GM18861 (cell line): Measurements from ENCODE around the gene UBAP1.
A peak's percentile ranks its signal among the peaks of the same experiment; 100 is the strongest.
"Not testable (repeated sequence)": the region's sequence is repeated elsewhere in the genome, so short reads cannot be mapped to it uniquely, and the experiment has no call there.

Experiments used
- ATAC-seq: cut with Tn5 transposase; IDR thresholded peaks from one replicate; pipeline ENCODE4 v1.9.1; 2021; ENCODE audit not compliant: unreplicated experiment

UBAP1 gene

DNA sequence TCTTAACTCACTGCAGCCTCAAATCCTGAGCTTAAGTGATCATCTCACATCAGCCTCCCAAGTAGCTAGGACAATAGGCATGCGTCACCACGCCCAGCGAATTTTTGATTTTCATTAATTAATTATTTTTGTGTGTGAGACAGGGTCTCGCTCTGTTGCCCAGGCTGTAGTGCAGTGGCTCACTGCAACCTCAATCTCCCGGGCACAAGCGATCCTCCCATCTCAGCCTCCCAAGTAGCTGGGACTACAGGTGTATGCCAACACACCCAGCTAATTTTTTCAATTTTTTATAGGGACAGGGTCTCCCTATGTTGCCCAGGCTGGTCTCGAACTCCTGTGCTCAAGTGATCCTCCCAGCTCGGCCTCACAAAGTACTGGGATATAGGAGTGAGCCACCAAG, 41.4 kb downstream of the UBAP1 start:
- ATAC-seq: no peak

DNA sequence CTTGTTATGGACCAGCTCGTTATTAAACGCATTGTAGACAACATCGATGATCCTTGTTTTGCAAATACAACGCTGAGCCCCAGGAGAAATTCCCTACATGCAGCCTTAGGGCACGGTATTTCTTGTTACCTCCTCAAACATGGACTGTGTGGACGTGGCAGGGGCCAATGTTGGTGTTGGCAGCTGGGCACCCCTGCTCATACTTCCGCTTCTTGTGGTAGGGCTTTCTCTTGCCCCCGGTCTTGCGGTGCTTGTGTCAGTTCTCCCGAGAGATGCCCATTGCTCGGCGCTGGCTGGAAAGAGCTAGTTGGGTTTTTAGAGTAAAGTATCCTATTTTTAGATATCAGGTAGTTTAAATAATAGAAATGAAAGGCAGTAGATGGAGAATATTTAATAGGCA, 45.5 kb downstream of the UBAP1 start:
- ATAC-seq: no peak

DNA sequence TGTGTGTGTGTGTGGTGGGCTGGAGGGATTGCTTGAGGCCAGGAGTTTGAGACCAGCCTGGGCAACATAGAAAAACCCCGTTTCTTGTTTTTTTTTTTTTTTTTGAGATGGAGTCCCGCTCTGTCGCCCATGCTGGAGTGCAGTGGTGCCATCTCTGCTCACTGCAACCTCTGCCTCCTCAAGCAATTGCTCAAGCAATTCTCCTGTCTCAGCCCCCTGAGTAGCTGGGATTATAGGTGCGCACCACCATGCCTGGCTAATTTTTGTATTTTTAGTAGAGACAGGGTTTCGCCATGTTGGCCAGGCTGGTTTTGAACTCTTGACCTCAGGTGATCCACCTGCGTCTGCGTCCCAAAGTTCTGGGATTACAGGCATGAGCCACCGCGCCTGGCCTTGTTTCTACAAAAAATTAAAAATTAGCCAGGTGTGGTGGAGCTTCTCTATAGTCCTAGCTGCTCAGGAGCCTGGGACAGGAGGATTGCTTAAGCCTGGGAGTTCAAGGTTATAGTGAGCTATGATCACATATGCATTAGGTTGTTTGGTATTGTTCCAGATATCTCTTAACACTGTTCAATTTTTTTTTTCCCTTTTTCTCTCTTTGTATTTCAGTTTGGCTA, 47.4 kb downstream of the UBAP1 start:
- ATAC-seq: not testable (repeated sequence)

DNA sequence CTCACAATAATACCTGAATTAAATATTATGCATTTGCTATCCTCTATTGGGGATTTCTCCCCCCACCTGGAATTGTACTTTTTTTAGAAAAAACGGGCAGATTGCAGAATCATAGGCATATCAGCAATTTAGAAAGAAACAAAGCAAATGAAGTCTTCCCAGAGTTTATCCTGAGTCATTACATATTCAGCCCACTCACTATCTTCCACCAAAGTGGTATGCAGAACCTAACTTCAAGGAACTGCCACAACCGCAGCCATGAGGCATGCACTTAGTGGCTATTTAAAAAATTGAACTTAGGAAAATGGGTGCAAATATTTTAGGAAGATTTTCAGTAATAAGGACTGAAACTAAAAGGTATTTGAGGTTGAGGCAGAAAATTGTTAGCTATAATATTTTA, 48.6 kb downstream of the UBAP1 start:
- ATAC-seq: no peak

DNA sequence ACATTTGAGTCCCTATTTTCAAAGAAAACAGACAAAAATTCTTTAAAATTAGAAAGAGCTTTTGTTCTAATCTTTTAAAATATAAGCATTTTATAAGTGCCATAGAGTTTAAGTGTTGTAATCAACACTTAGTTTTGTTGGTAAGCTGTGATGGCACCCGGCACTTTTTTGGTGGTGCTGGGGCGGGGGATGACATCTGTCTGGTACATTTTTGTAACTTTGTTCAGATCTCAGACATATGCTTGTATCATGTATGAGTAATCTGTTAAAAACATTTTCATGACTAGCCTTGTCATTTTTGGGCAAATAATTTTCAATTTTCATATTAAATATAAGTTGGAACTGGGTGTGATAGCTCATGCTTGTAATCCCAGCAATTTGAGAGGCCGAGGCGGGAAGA, 51.7 kb downstream of the UBAP1 start:
- no peak for ATAC-seq

DNA sequence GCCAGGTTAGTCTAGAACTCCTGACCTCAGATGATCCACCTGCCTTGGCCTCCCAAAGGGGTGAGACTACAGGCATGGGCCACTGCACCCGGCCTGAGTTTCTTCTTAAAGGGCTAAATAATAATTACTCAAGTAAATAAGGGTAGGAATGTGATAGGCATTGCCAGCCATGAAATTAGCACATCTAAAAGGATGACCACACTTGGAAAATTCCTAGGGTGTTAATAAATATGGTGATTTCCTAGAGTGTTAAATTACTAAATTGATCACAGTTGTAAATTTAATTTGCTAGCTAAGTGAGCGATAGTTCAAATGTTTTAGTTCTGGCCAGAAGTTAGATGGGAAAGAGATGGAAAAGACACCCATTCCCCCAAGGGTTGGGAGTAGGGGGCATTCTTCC, 53.4 kb downstream of the UBAP1 start:
- no peak for ATAC-seq

DNA sequence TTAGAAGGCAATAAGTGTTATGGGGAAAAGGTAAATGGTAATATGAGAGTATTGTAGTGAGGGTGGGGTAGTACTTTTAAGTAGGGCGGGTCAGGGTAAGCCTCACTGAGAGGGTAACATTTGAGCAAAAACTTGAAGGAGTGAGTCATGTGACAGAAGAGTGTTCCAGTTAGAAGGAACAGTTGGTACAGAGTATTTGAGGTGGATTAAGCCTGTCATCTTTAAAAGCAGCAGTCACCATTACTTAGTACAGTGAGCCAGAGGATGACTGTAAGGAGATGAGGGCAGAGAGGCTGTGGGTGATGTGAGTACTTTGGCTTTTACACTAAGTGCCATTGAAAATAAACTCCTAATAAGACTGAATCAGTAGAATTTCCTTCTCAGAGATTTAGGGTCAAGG, 54.8 kb downstream of the UBAP1 start:
- ATAC-seq: no peak

DNA sequence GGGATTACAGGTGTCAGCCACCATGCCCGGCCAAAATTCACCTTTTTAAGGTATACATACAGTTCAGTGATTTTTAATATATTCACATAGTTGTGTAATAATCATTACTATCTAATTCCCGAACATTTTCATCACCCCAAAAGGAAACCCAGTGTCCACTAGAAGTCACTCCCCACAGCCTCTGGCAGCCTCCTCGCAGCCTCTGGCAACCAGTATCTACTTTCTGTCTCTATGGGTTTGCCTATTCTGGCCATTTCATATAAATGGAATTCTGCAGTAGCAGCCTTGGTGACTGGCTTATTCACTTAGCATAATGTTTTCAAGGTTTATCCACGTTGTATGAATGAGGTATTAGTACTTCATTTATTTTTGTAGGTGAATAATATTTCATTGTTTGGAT, 59.0 kb downstream of the UBAP1 start:
- no peak for ATAC-seq

DNA sequence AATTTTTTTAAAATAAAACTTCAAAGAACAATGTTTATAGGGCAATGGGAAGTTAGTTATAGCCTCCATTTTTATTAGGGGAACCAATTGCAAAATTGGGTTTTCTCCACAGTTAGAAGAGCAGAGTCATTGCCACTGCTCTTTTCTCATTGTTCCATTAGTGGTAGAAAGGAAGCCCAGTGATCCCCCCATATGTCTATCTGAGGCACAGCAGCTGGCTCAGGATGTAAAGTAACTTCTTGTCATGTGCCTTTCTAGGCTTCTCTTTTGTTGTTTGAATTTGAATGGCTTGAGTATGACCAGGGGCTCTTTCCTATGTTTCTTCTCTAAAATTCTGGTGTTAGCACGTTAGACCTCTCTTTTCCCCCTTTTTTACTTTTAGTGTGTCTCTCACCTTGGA, 61.2 kb downstream of the UBAP1 start:
- no peak for ATAC-seq

DNA sequence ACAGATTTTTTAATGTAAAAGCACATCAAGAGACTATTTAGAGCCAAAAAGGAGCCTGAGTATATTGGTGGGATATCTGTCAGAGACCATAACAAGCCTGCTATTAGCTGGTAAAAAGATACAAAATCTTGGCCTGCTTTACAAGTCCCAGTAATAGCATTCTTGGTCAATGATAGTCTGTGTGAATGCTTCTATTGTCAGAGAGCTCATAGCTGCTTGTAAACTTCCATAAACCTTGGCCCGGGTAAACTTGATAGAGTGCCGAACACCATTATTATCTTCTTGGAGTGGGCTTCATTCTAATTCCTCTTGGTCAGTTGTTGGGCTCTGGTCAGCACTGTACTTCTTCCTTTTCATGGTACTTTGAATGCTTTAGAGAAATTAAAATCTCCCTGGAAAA, 64.0 kb downstream of the UBAP1 start:
- no peak for ATAC-seq

DNA sequence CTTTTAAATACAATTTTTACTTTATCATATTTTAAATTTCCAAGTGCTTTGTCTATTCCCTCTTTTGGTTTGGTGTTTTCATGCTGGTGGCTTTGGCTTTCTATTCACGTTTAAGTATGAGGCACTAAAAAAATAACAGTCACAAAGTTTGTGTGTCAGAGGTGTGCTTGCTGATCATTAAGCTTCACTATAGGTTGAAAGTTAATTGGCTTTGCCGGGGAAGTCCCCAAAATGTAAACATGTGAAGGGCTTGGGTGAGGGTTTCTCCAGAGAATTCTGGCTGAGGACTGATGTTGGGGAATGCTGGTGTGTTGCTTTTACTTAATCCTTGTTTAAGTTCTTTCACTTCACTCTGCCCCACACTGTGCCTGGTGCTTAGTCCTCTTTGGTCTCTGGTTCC, 66.4 kb downstream of the UBAP1 start:
- ATAC-seq: not testable (repeated sequence)

DNA sequence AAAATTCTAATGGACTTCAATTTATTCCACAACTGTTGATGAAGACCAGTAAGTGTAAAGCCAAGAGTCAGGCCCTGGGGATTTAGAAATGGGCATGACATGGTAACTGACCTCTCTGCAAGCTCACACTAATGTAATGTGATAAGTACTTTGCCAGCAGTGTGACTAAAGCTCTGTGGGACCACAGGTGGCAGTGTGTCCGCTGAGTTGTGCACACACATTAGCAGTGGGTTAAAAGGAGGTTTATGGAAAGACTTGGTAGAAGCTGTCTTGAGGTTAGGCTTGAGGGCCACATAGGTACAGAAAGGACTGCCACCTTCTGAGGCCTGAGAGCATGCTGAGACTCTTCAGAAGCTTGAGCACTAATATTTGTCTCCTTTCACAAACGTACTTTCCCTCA, 67.6 kb downstream of the UBAP1 start:
- no peak for ATAC-seq

DNA sequence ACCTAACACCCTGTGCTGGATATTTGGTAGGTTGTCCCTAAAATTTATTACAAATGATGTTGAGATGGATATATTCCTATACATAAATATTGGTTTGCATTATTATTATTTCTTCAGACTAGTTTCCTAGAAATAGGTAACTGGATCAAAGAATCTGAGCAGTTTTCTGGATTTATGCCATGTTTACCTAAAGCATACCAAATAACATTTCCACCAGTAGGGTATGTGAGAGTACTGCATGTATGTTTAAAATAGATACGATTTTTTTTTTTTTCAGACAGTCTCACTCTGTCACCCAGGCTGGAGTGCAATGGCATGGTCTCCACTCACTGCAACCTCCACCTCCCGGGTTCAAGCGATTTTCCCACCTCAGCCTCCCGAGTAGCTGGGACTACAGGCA, 68.9 kb downstream of the UBAP1 start:
- not testable (repeated sequence) for ATAC-seq

DNA sequence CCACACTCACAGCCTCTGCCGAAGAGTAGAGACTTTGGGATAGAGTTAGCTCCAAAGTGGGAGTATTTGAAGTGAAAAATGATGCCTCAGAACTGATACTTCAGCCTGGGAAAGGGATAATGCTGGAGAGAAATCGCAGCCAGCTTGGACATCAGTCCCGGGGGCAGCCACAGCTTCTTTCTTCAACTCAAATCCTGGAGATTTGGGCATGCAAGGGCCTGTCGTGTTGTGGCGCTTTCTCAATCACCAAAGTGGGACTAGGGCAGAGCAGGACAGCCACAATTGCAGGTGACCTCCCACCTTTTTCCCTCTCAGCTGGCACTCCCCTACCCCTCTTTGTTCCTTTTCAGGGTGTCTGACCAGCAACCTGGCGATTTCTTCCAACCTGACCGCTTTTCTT, 70.4 kb downstream of the UBAP1 start:
- no peak for ATAC-seq

DNA sequence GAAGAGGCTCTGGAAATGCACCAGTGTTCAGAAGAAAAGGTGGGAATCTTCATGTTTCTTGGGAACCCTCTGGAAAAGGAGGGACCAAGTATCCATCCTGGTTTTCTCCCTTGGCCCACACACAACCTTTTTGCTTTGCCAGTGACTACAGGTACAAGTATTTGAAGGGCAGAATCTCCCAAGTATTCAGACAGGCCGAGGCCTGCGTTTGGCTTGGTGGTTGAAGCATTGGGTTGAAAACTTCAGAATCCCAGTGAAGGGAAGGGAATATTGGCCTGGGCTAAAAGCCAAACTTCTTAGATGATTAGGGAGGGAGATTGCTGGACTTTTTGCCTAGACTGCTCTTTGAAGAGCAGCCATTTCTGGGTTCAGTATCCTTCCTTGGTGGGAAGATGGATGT, 71.9 kb downstream of the UBAP1 start:
- ATAC-seq: no peak

DNA sequence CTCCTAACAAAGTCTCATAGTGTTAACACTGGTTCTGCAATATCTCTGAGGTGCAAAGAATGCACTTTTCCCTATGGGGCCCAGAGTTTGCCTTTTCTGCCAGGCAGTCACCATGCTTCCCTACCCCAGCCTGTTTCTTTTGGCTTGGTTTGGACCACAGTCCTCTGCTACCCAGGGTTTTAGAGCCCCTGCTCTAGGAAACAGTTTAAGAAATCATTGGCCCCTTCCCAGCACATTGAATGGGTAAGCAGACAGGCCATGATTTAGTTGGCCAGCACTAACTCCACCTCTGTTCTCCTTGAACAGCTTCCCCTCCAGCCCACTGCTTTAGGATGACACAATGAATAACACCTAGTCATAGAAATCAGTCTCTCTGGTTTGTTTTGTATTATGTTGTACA, 73.2 kb downstream of the UBAP1 start:
- ATAC-seq: no peak

DNA sequence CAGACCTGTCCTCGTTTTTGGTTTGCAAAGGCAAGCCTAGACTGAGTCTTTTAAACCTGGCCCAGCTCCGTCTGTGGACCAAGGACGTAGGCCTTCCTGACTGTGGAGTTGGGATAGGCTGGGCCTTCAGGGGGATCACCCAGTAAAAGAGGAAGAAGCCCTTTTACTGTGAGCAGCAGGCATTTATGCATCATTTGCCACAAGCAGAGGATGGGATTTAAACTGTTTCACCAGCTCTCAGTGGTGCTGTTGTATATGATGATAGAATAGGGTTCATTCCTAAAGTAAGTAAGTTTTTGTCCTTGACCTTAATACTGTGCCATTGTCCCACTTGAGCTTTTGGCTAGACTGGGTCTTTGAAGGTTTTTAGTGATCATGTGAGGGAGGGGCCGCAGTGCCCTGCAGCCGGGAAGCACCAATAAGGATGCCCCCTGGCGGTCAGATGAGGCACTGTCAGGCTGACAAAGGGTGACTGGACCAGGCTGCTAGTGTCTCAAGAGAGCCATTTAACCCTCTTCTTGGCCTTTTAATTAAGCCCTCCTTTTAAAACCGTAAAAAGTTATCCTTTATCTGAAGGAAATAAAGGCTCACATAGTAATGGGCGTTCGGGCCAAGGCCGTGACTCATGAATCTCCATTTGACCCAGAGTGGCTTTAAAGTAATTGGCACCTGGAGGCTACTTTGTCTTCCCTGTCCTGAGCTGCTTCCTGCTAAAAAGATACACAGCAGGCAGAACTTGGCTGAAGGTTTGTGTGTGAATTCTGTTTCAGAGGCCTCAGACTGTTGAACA, 74.0 kb downstream of the UBAP1 start:
- peak; percentile 53 for ATAC-seq

DNA sequence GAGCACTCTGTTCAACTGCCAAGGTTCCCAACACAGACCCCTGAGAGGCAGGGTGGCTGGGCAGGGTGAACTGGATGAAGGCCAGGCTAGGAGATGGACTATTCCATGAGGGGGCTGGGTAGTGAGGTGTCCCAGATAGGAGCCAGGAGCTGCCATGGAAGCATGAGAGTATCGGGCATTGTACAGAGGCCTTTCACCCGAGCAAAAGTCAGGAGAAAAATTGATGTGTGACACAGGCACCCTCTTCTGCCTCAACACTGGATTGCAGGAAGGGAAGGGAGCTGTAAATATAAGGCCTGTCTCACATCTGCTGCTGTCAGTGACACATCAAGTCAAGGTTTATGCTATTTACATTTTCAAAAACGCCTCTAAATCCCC, 74.6 kb downstream of the UBAP1 start:
- ATAC-seq: no peak

DNA sequence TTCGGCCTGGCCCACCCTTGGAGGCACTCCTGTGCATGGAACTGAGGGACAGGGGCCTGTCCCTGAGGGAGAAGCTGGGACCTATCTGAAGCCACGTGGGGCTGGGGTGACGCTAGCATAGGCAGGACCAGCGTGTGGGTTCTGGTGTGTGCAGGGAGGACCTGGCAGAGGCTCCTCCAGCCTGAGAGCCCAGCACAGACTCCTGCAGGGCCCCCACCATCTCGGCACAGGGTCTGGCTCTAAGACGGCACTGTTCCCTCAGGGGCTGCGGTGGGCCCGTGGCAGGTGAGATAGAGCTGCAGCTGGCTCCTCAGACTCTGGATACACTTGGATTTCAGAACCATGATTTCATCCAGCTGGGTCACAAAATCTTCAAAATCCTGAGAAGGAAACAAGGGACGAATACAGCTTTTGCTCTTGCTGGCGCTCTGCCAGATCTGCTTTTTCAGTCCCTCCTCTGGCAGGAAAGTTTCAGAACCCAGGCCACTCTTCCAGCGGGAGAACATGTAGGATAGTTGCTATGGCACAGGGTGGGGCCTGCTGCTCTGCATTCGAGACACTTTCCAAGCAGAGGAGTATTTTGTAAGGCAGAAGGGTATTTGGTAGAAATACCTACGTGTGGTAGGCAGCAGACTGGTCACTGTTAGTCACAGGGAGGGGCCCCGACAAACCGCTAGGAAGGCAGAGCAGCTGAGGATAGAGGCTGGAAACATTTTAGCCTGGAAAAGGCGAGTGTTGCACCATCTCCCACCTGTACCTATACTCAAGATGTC, 75.5 kb downstream of the UBAP1 start:
- ATAC-seq: no peak

DNA sequence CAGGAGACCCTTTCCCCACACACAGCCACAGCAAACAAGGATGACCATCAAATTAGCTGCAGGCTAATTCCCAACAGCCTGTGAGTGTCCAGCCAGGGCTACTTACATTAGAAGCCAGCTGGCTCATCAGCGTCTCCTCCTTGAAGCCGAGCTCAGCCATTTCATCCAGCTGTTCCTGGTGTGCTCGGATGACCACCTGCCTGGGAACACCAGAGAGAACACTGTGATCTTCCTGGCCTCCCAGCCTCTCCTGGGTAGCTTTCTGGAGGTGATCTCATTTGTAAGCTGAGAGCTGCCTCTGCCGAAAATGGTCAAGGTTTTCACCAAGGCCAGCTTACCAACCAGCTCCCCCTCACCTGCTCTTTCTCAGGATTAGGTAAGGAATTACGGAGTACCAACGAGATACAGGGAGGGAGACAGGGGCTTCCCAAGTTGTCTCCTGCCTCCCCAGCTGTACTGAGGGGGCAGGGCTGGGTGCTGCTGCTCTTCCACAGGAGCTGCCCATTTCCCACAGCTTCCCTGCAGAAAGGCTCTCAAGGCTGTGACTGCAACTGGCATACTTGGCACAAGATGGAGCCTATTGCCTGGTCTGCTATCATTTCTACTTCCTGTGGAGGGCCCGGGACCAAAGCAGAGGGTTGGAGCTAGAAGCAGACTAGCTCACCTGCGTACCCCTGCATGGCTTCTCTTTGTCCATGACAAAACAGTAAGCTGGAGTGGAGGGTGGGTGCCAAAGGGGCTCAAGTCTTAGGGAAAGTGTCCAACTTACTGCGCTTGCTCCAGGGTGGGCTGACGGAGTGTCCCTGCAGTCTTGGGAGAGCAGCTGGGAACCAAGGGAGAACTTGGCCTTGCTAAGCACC, 76.4 kb downstream of the UBAP1 start:
- ATAC-seq: no peak

DNA sequence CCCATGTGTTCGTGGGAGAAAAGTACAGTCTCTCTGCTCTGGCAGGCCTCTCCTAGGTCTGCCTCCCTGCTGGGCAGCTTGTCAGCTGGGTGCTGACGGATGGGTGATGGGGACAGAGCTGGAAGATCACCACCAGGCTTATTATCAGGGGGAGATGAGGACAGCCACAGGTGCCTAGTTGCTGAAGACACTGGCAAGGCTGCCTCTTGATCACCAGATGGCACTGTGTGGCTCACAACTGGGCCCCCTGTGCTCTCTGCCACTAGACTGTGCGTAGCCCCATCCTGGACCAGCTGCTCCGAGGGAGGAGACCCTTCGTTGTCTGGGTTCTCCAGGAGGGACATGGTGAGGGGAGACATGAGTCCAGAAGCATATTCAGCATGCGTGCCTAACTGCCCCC, 77.3 kb downstream of the UBAP1 start:
- ATAC-seq: no peak
